NCI-H510A (cell line): ENCODE results near the gene EFTUD2.
"Not testable (repeated sequence)": the region's sequence is repeated elsewhere in the genome, so short reads cannot be mapped to it uniquely, and the experiment has no call there.

Experiments
- DNase-seq: peaks from one replicate; lab custom pipeline; 2025; lab: John Stamatoyannopoulos, UW

EFTUD2 gene

DNA sequence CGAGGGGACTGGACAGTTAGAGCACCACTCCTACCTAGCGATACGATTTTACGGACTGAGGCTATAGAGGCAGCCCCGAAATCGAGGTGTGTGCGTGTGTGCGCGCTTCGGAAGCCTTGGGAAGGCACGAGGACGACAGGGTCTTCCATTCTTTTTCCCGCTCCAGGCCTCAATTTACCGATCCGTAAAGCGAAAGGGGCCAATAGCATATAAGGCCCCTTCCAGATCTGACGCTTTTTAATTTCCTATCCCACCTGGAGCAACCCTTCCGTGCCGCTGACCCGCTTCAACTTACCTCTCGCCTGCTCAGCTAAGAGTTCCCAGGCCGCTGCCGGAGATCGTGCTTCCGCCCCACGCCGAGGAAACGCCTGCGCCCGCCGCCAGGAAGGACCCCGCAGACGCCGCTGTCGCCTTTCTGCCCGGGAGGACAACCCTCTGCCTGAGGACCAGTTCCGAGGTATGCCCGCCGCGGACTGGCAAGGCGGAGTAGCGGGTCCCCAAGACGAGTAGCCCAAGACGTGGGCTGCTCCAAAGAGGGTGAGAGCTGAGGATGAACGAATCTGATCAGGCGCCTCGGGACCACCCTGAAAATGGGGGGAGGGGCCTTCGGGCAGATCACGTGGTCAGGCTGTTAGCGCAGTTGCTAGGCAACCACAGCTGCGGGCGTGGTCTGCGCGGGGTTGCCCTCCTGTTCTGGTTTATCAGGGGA is at the start of gene EFTUD2:
Gene EFTUD2, minus strand, starts transcription at position 372 of the 709 bp plus-strand sequence. CDS start 4,924 bp downstream, outside the sequence.
- DNase-seq: peak; percentile 76

DNA sequence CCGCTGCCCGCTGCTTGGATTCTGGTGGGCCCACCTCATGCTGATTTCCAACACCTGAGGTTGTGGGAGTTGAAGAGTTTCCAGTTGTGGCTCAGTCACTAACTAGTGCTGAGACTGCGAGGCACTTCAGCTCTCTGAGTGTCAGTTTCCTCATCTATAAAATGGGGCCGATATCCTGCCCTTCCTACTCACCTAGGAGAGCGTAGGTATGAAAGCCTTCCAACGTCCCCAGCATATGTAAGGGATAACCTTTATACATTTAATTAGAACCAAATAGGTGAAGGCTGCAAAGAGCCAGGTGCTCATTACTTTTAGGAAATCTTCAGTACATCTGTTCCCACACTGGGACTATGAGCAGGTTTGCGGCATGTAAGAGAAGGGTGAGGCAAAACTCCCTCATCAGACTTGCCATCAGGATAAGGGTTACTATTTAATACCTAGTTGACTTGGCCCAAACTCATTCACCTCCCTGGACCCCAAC is 49.1 kb upstream of the EFTUD2 start:
- no peak for DNase-seq

- DNase-seq: peak; percentile 95
These were observed 48.4 kb upstream of the EFTUD2 start, which contains the start of gene KIF18B for GRCh38 chr17:44947461-44948314. Gene KIF18B, minus strand, starts transcription at chr17:44947773. Its CDS starts 11,429 bp downstream, at chr17:44936344.

DNA sequence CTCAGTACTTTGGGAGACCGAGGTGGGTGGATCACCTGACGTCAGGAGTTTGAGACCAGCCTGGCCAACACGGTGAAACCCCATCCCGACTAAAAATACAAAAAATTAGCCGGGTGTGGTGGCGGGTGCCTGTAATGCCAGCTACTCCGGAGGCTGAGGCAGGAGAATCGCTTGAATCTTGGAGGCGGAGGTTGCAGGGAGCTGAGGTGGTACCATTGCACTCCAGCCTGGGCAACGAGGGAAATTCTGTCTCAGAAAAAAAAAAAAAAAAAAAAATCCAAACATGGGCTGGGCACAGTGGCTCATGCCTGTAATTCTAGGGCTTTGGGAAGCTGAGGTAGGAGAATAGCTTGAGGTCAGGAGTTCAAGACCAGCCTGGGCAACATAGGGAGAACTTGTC is 46.4 kb upstream of the EFTUD2 start:
- not testable (repeated sequence) for DNase-seq

DNA sequence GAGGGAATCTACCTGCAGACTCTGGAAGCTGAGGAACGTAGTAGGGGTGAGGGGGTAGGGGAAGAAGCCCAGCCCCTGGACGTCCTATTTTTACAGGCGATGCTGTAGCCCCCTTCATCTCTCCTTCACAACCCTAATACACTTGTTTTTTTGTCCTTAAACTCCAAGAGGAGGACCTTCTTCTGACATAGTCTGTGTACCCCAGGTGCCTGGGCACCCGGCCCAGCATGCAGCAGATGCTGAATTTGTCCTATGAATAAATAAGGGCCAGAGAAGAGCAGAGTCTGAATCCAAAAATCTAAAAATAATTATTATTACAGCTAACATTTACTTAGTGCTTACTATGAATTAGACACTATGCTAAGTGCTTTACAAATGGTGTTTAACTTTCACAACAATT is 43.2 kb upstream of the EFTUD2 start:
- DNase-seq: no peak

DNA sequence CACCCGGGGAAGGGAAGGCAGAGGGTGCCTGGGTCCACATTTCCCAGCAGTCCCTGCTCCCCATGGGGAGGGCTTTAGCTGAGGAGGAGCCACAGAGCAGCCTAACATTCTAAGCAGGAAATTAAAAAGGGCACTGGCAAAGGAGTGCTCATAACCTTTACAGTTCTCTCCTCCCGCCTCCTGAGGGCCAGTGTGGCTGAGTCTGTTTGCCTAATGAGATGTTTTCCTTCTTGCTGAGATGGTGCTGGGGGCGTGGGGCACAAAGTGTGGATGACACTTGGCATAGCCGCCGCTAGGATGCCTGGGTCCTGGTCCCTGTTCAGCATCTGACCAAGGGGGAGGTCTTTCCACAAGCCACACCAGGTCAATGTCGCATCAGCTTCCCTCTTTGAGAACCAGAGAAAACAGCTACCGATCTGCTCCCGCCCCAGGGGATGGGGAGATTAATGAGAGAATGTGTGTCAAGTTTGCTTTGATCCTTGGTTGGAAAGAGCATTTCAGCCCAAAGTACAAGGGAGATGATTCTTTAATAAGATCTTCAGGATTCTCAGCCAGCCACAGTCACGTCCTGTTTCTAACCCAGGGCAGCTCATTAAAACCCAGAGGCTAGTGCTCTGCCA is 42.6 kb upstream of the EFTUD2 start:
- no peak for DNase-seq

DNA sequence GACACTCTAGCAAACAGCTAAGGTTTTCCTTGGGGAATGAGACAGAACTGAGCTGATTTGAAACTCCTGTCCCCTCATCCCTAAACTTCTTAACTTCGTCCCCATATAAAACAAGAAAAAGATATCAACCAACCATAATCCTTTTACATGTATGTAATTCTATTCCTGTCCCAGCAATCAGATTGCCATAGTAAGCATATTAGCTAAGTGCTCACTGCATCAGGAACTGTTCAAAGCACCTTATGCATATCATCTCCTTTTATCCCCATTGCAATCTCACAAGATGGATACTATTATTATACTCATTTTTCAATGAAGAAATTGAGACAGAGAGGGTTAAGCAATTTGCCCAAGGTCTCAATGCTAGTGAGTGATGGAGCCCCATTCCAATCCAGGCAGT is 41.5 kb upstream of the EFTUD2 start:
- DNase-seq: no peak

GRCh38 chr17:44940317-44940716 is 41.1 kb upstream of the EFTUD2 start:
- DNase-seq: no peak

- no peak for DNase-seq
These were observed 35.9 kb upstream of the EFTUD2 start for GRCh38 chr17:44935116-44935515.

GRCh38 chr17:44934745-44935105 is 35.5 kb upstream of the EFTUD2 start:
- DNase-seq: no peak

DNA sequence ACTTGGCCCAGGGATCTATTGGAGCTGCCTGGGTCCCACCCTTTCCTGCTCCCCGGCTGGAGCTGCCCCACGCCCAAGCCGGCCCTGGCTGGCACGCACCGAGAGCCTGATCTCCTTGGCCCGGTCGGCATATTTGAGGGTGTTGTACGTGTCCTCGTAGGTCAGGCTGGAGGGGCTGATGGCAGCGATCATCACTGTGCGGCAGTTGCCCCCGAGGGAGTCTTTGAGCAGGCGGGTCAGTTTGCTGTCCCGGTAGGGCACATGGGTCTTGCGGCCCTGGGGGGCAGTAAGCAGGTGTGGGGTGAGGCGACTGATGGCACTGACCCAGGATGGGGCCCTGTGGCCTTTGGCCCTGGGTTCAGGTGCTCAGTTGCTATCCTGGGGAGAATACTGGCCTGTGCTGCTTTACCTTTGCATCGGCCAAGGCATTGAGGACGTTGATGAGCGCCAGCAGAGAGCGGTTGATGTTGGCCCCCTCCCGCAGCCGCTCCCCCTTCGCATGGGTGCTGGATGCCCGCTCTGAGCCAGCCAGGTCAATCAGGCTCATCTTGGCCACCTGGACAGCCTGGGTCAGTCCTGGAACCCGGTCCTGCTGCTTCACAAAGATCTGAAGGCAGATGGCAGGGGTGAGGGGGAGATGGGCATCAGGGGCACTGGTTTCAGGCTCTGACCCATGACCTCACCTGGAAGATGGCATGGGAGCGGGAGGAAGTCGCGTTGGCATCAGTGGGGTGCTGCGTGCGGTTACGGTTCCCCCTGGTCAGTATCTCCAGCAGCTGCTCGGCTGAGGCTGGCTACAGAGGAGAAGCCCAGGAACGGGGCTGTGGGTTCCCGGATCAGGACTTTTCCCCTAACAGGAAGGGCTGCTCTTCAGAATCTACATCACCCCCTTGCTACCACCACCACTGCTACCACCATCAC is 34.8 kb upstream of the EFTUD2 start:
- no peak for DNase-seq

DNA sequence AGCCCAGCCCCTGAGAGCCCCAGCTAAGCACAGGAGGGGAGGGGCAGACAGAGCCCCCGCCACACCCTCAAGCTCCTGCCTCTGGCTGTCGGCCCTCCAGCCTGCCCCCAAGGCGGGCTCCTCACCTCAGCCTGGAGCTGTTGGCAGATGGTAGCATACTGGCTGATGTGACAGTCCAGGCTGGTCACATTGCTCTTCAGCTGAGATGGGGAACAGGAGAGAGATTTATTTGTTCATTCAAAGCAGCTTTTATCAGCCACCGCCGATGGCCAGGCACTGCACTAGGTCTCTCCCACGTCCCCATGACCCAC is 33.5 kb upstream of the EFTUD2 start:
- DNase-seq: no peak

DNA sequence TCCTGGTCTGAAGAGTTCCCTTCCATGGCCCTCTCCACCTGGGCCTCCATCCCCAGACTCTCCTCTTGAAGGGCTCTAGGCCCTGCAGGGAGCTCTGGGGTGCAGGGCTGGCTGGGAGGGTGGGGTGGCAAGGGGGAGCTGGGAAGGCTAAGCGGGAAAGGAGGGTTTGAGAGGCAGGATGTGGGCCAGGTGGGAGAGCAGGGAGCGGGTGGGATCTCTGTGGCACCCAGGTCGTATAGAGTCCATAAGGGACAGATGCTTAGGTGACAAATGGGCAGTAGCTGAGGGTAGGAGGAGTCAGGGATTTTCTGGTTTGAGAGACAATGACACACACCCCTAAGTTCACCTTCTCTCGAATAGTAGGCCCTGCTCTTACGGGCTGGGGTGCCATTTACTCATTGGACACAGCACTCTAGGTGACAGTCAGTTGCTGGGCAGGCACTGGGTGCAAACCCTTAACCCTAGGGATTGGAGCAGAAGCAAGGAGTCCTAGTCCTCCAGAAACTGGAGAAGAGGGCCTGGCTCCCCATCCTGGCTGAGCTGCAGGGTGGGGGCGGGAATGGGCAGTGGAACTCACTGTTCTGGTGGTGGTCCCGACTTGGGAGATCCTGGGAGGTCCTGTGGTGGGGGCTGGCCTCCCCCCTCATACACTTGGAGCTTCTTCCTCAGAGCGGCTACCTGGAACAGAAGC is 33.0 kb upstream of the EFTUD2 start:
- no peak for DNase-seq

- DNase-seq: no peak
These were observed 32.1 kb upstream of the EFTUD2 start for GRCh38 chr17:44931376-44931775.

- DNase-seq: no peak
These were observed 31.4 kb upstream of the EFTUD2 start for GRCh38 chr17:44930667-44931066.

DNA sequence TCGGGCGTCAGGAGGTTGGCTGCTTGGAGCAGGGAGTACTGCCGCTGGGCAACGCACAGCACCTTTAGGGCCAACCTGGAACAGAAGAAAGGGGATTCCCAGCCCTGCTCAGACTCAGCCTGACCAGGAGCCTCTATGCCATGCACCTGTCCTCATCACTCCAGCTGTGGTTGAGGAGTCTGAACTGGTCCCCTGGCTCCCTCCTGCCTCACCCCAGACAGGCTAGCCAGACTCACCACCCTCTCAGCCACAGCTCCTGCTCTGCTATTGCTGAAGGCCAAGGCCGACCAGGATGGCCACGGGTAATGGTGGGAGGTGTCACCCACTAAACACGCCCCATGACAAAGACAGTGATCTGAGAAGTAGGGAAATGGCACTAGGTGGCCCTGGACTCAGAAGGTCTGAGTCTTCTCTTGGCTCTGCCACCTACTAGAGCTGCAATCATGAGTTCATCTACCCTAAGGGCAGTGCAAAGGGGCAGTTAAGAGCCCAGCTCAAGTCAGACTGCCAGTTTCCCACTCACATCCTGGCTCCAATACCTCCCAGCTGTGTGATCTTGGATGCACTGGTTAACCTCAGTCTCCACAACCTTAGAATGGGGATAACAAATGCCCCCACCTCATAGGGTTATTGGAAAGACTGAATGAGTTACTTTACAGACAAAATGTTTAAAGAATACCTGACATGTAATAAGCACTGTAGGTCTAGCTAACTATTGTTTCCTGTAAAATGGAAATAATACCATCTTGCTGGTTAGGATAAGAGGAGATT is 29.9 kb upstream of the EFTUD2 start:
- no peak for DNase-seq

DNA sequence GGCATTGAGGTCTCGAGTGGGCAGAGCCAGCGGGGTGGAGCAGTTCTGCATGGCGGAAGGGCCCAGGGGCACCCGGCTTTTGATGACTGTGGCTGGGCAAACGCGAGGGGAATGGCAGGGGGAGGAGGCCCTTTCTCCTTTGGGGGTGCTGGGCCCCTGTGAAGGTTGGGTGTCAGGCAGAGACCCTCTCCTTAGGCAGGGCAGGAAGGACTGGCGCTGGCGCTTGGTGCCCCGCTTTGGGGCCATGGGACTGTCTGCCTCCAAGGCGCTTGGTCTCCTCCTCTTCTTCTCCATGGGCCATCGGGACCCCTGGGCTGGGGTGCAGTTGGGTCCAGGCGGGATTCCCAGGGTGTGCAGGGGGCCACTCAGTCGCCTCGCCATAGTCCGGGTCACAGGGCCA is 28.9 kb upstream of the EFTUD2 start:
- no peak for DNase-seq

DNA sequence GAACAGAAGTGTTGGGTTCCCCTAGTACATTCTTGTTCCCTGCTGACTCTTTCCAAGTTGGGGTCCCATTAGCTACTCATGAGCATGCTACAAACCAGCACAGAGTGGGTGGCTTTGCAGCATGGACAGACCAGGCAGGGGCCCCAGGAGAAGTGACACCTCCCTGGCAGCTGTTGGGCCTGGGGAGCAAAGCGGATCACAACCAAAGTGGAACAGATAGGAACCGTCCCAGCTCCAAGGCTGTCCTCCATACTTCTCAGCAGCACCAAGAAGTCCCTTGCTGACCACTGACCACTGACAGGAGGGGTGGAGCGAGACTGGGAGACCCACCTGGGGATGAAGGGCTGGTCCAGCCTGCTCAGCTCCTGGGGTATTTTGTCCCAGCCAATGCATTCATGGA is 28.5 kb upstream of the EFTUD2 start:
- DNase-seq: no peak

DNA sequence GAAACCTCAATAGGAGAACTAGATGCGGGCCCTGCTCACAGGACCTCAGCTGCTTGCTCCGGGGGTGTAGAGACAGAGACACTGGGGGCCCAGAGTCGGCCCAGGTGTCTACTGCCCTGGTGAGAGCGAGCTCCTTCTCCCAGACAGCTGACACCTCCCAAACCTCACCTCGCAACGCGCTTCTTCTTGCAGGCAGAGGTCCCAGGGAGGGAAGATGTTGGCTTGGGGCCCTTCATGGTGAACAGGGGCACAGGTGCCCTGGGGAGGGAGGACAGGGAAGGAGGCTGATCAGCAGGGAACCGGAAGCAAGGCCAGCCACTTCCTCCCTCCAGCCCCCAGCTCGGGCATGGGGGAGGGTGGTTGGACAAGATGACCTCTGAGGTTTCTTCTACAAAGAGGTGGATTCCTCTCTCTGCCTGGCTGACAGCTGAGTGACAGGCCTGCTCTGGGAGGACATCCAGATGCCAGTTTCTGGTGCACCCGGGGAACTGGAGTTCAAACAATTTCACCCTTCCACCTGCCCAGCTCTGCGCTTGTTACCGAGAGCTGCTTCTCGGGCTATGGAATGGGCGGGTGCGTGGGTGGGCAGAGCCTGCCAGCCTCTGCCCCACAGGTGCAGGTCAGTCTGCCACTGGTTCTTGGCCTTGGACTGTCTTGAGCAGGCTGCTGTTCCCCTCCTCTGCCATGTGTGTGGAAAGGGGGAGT is 27.7 kb upstream of the EFTUD2 start:
- no peak for DNase-seq
